Measurements from ENCODE around the gene HMCN1.

HMCN1 gene

GRCh38 chr1:186183970-186184628, 449.9 kb downstream of the HMCN1 start:
- TF ChIP-seq TAF1 (IDR thresholded peaks at IDR 0.05; ENCODE audit: borderline replicate concordance, insufficient read depth, low read length) (no peak), FOXP2 (optimal IDR thresholded peaks at IDR 0.05; ENCODE audit: borderline replicate concordance, extremely low read depth, extremely low read length, insufficient read depth) (no peak), SIN3A (IDR thresholded peaks at IDR 0.05; ENCODE audit: borderline replicate concordance, insufficient read depth, low read length) (no peak)

DNA sequence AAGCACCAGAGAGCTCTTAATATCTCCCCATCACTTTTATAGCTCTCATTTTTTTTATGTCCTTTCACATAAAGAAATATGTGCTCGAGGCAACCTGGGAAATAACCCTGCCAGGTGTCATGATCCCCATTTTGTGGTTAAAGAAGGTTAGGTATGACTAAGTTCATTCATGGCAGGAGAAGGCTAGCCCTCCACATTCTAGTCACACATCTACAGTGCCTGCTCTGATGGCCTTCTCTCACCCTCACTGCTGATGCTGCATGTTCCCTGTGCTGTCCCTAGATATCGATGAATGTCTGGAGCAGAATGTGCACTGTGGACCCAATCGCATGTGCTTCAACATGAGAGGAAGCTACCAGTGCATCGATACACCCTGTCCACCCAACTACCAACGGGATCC, 453.4 kb downstream of the HMCN1 start:
- TF ChIP-seq TAF1 (IDR thresholded peaks at IDR 0.05; ENCODE audit: borderline replicate concordance, insufficient read depth, low read length) (peak; percentile 27; the same call in 1 of the 2 replicates), SIN3A (IDR thresholded peaks at IDR 0.05; ENCODE audit: borderline replicate concordance, insufficient read depth, low read length) (no peak)

DNA sequence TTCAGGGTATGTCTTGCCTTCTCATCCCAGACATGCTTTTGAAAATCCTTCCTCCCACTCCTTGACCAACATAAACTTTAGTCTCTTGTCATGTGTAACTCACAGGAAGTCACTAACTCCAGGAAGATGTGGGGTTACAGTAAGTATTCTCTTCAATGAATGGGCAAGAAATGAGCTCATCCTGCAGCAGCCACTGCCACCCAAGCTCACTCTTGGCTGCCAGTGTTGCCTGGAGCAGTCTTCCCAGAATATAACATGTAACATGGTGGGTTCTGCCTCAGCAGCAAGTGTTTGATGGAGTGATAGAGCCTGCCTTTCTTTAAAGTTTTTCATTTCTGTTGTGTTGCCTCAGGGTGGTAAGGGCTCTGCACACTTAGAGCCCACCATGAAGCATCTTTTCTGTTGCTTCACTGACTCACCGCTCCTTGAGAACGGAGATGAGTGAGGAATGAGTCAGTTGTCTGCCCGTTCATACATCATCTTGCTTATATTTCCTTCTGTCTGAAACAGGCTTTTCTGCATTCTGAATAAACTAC, 453.9 kb downstream of the HMCN1 start:
- TF ChIP-seq FOXP2 (optimal IDR thresholded peaks at IDR 0.05; ENCODE audit: borderline replicate concordance, extremely low read depth, extremely low read length, insufficient read depth) (no peak), TAF1 (IDR thresholded peaks at IDR 0.05; ENCODE audit: borderline replicate concordance, insufficient read depth, low read length) (no peak), POLR2AphosphoS5 (IDR thresholded peaks at IDR 0.05; ENCODE audit: low read depth, low read length) (no peak)

DNA sequence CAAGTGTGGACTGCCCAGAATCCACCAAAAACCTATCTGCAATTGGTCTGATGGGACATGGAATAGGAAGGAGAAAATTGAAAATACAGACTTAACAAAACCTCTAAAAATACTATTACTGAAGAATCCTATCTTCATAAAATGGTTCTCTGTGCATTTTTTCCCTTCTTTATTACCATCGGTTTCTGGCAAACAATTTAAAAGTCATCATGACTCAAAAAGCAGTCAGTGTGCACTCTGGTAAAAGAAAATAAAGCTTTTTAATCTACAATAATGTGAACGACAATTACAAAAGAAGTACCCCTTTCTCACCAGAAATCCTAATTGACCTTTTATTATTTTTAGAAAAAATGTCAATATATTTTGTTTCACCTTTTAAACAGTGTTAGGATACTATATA, 454.5 kb downstream of the HMCN1 start:
- TF ChIP-seq POLR2AphosphoS5 (IDR thresholded peaks at IDR 0.05; ENCODE audit: low read depth, low read length), result no peak
- no peak for TF ChIP-seq TAF1 (IDR thresholded peaks at IDR 0.05; ENCODE audit: borderline replicate concordance, insufficient read depth, low read length)
- TF ChIP-seq REST (IDR thresholded peaks at IDR 0.05; ENCODE audit: insufficient read depth in 1 of 2, low read depth in 2 of 2, low read length in 2 of 2), result no peak
- TF ChIP-seq SIN3A (IDR thresholded peaks at IDR 0.05; ENCODE audit: borderline replicate concordance, insufficient read depth, low read length), result no peak
- no peak for TF ChIP-seq FOXP2 (optimal IDR thresholded peaks at IDR 0.05; ENCODE audit: borderline replicate concordance, extremely low read depth, extremely low read length, insufficient read depth)

DNA sequence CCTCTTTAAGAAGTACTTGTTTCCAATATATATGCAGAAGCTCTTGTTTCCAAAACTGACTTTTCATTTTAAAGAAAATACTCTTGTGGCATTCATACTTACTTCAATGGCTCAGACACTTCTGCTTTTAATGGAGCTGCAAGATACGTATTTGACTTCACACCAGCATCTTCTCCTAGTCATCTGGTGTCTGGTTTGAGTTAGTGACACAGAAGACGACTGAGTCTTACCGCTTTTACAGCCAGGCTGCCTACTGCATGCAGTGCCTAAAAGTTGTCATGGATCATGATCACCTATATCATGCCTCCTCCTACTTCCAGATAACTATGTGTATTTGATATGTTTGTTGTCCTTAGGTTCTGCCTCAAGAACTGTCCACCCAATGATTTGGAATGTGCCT, 455.0 kb downstream of the HMCN1 start:
- TF ChIP-seq FOXP2 (optimal IDR thresholded peaks at IDR 0.05; ENCODE audit: borderline replicate concordance, extremely low read depth, extremely low read length, insufficient read depth) (no peak), REST (IDR thresholded peaks at IDR 0.05; ENCODE audit: insufficient read depth in 1 of 2, low read depth in 2 of 2, low read length in 2 of 2) (no peak), TAF1 (IDR thresholded peaks at IDR 0.05; ENCODE audit: borderline replicate concordance, insufficient read depth, low read length) (no peak)

- no peak for TF ChIP-seq SIN3A (IDR thresholded peaks at IDR 0.05; ENCODE audit: borderline replicate concordance, insufficient read depth, low read length)
- no peak for TF ChIP-seq REST (IDR thresholded peaks at IDR 0.05; ENCODE audit: insufficient read depth in 1 of 2, low read depth in 2 of 2, low read length in 2 of 2)
- TF ChIP-seq TAF1 (IDR thresholded peaks at IDR 0.05; ENCODE audit: borderline replicate concordance, insufficient read depth, low read length), result no peak
- no peak for TF ChIP-seq POLR2AphosphoS5 (IDR thresholded peaks at IDR 0.05; ENCODE audit: low read depth, low read length)
- TF ChIP-seq FOXP2 (optimal IDR thresholded peaks at IDR 0.05; ENCODE audit: borderline replicate concordance, extremely low read depth, extremely low read length, insufficient read depth), result no peak
These were observed 457.3 kb downstream of the HMCN1 start for GRCh38 chr1:186191511-186191910.
